ENCODE data around the gene THSD7A. TPM values are rescaled to one million over a fixed set of nuclear protein-coding genes. Genes with fewer than 3 reads are reported as not detected.

THSD7A gene
- total and polyA plus RNA-seq, 2 of the 4 experiments (the other 2 are of a cell fraction) = 0.02 to 0.18 TPM

GRCh38 chr7:11474902-11475585 lies 357.0 kb downstream of the THSD7A start:
- H3K36me3 ChIP-seq (ENCODE audit: control insufficient read depth, insufficient read depth, low read length) = no peaks in the 10 kb centered on the region
- no peak overlapping the region for H3K4me2 ChIP-seq (ENCODE audit: low read depth, low read length)
- no peaks in the 10 kb centered on the region for H3K9me1 ChIP-seq (ENCODE audit: insufficient read depth, low read length)
- no peak overlapping the region for H3K9ac ChIP-seq (ENCODE audit: low read depth, low read length)
- H2AFZ ChIP-seq (replicated peaks; ENCODE audit: low read length, poor library complexity) = no peak overlapping the region
- H2AK9ac ChIP-seq (replicated peaks; ENCODE audit: low read depth, low read length, poor library complexity) = no peak overlapping the region
- no peak overlapping the region for H4K5ac ChIP-seq (ENCODE audit: low read depth, low read length)
- H3K4me3 ChIP-seq (ENCODE audit: insufficient read depth, low read depth, low read length) = no peak overlapping the region
- H3K23ac ChIP-seq (ENCODE audit: low read depth, low read length) = no peak overlapping the region
- no peak overlapping the region for H2BK15ac ChIP-seq (ENCODE audit: low read depth, low read length)
- H3K18ac ChIP-seq (ENCODE audit: low read depth, low read length) = no peak overlapping the region
- H4K8ac ChIP-seq (ENCODE audit: low read depth in 2 of 2, low read length in 2 of 2) = no peak overlapping the region
- no peak overlapping the region for H3K56ac ChIP-seq (ENCODE audit: extremely low read depth, insufficient read depth, low read length)
- H3K27me3 ChIP-seq (ENCODE audit: control insufficient read depth, insufficient read depth, low read length) = no peaks in the 10 kb centered on the region
- H3K27ac ChIP-seq (ENCODE audit: insufficient read depth, low read length) = no peak overlapping the region
- intact Hi-C loops (cut with micrococcal nuclease) = no loop called here
- H2AK5ac ChIP-seq (ENCODE audit: low read depth, low read length) = no peak overlapping the region
- no peaks in the 10 kb centered on the region for H3K4me1 ChIP-seq (ENCODE audit: control insufficient read depth, insufficient read depth, low read length)
- no peak for ATAC-seq (ENCODE audit: low read depth)
- dilution Hi-C loops (cut with HindIII; ENCODE audit: low sequenced_read_pairs, unreplicated experiment) = no loop called here
- in situ Hi-C loops (cut with MboI; ENCODE audit: low sequenced_read_pairs) = no loop called here
- H2BK120ac ChIP-seq (ENCODE audit: low read depth, low read length) = no peak overlapping the region
- H4K91ac ChIP-seq (ENCODE audit: insufficient read depth, low read depth, low read length) = no peak overlapping the region
- H3K4ac ChIP-seq (ENCODE audit: low read depth, low read length) = no peak overlapping the region
- 93% methylated on average over 2 of the region's 6 CpGs; no CpG with 5 or more reads in 1 of the 2 experiments for WGBS, 2 experiments (ENCODE audit: extremely low coverage in 2 of 2, insufficient read length in 1 of 2)
- H2BK5ac ChIP-seq (ENCODE audit: low read depth, low read length, poor library complexity, severe bottlenecking) = no peak overlapping the region
- TF ChIP-seq, protein P1, sequence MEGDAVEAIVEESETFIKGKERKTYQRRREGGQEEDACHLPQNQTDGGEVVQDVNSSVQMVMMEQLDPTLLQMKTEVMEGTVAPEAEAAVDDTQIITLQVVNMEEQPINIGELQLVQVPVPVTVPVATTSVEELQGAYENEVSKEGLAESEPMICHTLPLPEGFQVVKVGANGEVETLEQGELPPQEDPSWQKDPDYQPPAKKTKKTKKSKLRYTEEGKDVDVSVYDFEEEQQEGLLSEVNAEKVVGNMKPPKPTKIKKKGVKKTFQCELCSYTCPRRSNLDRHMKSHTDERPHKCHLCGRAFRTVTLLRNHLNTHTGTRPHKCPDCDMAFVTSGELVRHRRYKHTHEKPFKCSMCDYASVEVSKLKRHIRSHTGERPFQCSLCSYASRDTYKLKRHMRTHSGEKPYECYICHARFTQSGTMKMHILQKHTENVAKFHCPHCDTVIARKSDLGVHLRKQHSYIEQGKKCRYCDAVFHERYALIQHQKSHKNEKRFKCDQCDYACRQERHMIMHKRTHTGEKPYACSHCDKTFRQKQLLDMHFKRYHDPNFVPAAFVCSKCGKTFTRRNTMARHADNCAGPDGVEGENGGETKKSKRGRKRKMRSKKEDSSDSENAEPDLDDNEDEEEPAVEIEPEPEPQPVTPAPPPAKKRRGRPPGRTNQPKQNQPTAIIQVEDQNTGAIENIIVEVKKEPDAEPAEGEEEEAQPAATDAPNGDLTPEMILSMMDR (conservative IDR thresholded peaks at IDR 0.05; ENCODE audit: low read depth, low read length) = no peak
- TF ChIP-seq NFE2L2 (IDR thresholded peaks at IDR 0.05; ENCODE audit: low read depth, low read length) (no peak), RCOR1 (IDR thresholded peaks at IDR 0.05; ENCODE audit: insufficient replicate concordance, low read length) (no peak)
- H3K79me1 ChIP-seq (ENCODE audit: low read depth in 1 of 2, low read length in 2 of 2) = no peaks in the 10 kb centered on the region
- DNase-seq = no peak
- no peaks in the 10 kb centered on the region for H3K9me3 ChIP-seq (ENCODE audit: control insufficient read depth, insufficient read depth, low read length)
- CTCF ChIA-PET = interaction anchor here (0.6 kb wide), 1 partner anchor 39 kb away, joined by 5 read pairs; no protein-coding TSS in a partner anchor
- H4K20me1 ChIP-seq (ENCODE audit: insufficient read depth, low read length) = no peaks in the 10 kb centered on the region
- H3K14ac ChIP-seq (replicated peaks; ENCODE audit: low read depth, low read length) = no peak overlapping the region
- BruUV-seq (replicated peaks) = no TSS peak
- POLR2A ChIA-PET (ENCODE audit: unreplicated experiment) = no interaction called here
- H2BK20ac ChIP-seq (ENCODE audit: low read depth, low read length) = no peak overlapping the region

Measured in IMR-90 (cell line).